B cell (primary cell): ENCODE results near the gene GABRD. TPM values are rescaled to one million over a fixed set of nuclear protein-coding genes. Genes with fewer than 3 reads are reported as not detected.

Experiments used
- ATAC-seq: fragments of 200-7000 bp; cut with Tn5 transposase; one replicate; pipeline ENCODE4 v1.10.0; 2021; ENCODE audit warnings: low read depth, mild to moderate bottlenecking, moderate number of reproducible peaks, moderate library complexity
- CTCF ChIA-PET: fragments of 350-600 bp; sonication (Branson Sonifier 250); formaldehyde crosslinking; loops from one replicate; lab custom pipeline; 2021; ENCODE audit warnings: antibody characterized with exemption, inconsistent platforms; lab: Charles Lee
- POLR2A ChIA-PET: fragments of 350-600 bp; sonication (Branson Sonifier 250); formaldehyde crosslinking; loops from one replicate; lab custom pipeline; 2021; ENCODE audit warnings: antibody characterized with exemption; lab: Charles Lee
- DNase-seq: peaks from one replicate; pipeline ENCODE4 v3.0.0; 2013
- H2AFZ ChIP-seq: 2 replicates; pipeline ENCODE4 v1.6.1; 2012; ENCODE audit warnings: mild to moderate bottlenecking, low read depth, low read length; ENCODE audit not compliant: insufficient read depth, poor library complexity, severe bottlenecking
- H3K27ac ChIP-seq, 2 donors: 1 replicate in 1 of 2; 2 replicates in 1 of 2; pipeline ENCODE4 v1.5.1; 2012 to 2013; ENCODE audit warnings: low read length in 2 of 2, mild to moderate bottlenecking in 2 of 2, moderate library complexity in 1 of 2
- H3K27me3 ChIP-seq, 4 experiments: fragments of 200-600 bp in 1 of 4; sonication (generic) in 1 of 4; replicated peaks in 1 of 4; 1 replicate in 2 of 4; 2 replicates in 2 of 4; pipeline versions ENCODE4 v1.6.1 to v1.7.0; 2013 to 2016; ENCODE audit warnings: low read length in 3 of 4, mild to moderate bottlenecking in 2 of 4, mixed read lengths in 1 of 4, moderate library complexity in 1 of 4; ENCODE audit not compliant: insufficient read depth in 4 of 4, control insufficient read depth in 3 of 4; ENCODE audit errors: control extremely low read depth in 1 of 4
- H3K36me3 ChIP-seq, 2 experiments: replicated peaks in 1 of 2; 1 replicate in 1 of 2; 2 replicates in 1 of 2; pipeline versions ENCODE4 v1.6.1 to v1.7.1; 2013; ENCODE audit warnings: low read length in 1 of 2; ENCODE audit not compliant: insufficient read depth in 2 of 2, control insufficient read depth in 1 of 2; ENCODE audit errors: control extremely low read depth in 1 of 2, extremely low read depth in 1 of 2
- H3K4me1 ChIP-seq, 2 donors: fragments of 200-600 bp in 1 of 2; sonication (generic) in 1 of 2; 1 replicate in 1 of 2; 2 replicates in 1 of 2; pipeline versions ENCODE4 v1.5.1 to v1.6.1; 2013 to 2017; ENCODE audit warnings: low read length in 2 of 2; ENCODE audit not compliant: control insufficient read depth in 2 of 2, insufficient read depth in 2 of 2
- H3K4me2 ChIP-seq: replicated peaks from 2 replicates; pipeline ENCODE3; 2012; ENCODE audit warnings: mild to moderate bottlenecking, low read depth, low read length; ENCODE audit not compliant: poor library complexity, severe bottlenecking
- H3K4me3 ChIP-seq, 5 experiments: fragments of 200-600 bp in 1 of 5; sonication (generic) in 1 of 5; 1 replicate in 3 of 5; 2 replicates in 2 of 5; pipeline versions ENCODE4 v1.5.1 to v1.7.0; 2011 to 2016; ENCODE audit warnings: low read length in 4 of 5, mild to moderate bottlenecking in 4 of 5, low read depth in 2 of 5, control low read depth in 1 of 5, moderate library complexity in 1 of 5; ENCODE audit not compliant: insufficient read depth in 1 of 5; ENCODE audit errors: control extremely low read depth in 1 of 5, extremely low read depth in 1 of 5
- H3K79me2 ChIP-seq: fragments of 200-600 bp; sonication (generic); one replicate; pipeline ENCODE4 v1.6.0; 2016; ENCODE audit warnings: low read length; ENCODE audit not compliant: control insufficient read depth, insufficient read depth
- H3K9ac ChIP-seq: fragments of 200-600 bp; sonication (generic); 2 replicates; pipeline ENCODE4 v1.6.1; 2017; ENCODE audit warnings: mild to moderate bottlenecking, low read length, moderate library complexity
- H3K9me3 ChIP-seq, 3 donors: one replicate each; pipeline versions ENCODE4 v1.6.1 to v1.7.1; 2013; ENCODE audit warnings: low read length in 2 of 3; ENCODE audit not compliant: control insufficient read depth in 2 of 3, insufficient read depth in 1 of 3; ENCODE audit errors: control extremely low read depth in 1 of 3
- H4K20me1 ChIP-seq: 2 replicates; pipeline ENCODE4 v1.6.0; 2012; ENCODE audit warnings: mild to moderate bottlenecking, low read length; ENCODE audit not compliant: insufficient read depth, control insufficient read depth, poor library complexity, severe bottlenecking
- H3K27ac Mint-ChIP-seq: one replicate; pipeline ENCODE4 v1.8.0; 2021; ENCODE audit warnings: mixed read lengths
- H3K27me3 Mint-ChIP-seq: one replicate; pipeline ENCODE4 v1.8.0; 2021; ENCODE audit warnings: mixed read lengths
- H3K4me1 Mint-ChIP-seq: one replicate; pipeline ENCODE4 v1.8.0; 2021; ENCODE audit warnings: mixed read lengths
- H3K4me3 Mint-ChIP-seq: one replicate; pipeline ENCODE4 v1.8.0; 2021; ENCODE audit warnings: mixed read lengths
- H3K9me3 Mint-ChIP-seq: one replicate; pipeline ENCODE4 v1.8.0; 2022; ENCODE audit warnings: mixed read lengths; ENCODE audit not compliant: insufficient read depth
- CTCF ChIP-seq: fragments of 200-600 bp; IDR thresholded peaks from one replicate; pipeline ENCODE4 v1.8.0; 2022; ENCODE audit warnings: antibody characterized with exemption, mild to moderate bottlenecking
- EZH2 ChIP-seq: IDR thresholded peaks from 2 replicates; pipeline ENCODE4 v1.6.1; 2012; ENCODE audit warnings: borderline replicate concordance, low read depth, mild to moderate bottlenecking, moderate library complexity, low read length; ENCODE audit not compliant: insufficient read depth, poor library complexity, severe bottlenecking
- WGBS: methylation state at CpG from one replicate; pipeline ENCODE4 v1.1.5; 2013; ENCODE audit warnings: missing lambda C conversion rate; ENCODE audit not compliant: insufficient coverage; 5-methylcytosine and 5-hydroxymethylcytosine counted together
- intact Hi-C: fragments of 100-400 bp; cut with micrococcal nuclease; formaldehyde crosslinking; loops from one replicate; pipeline ENCODE4 v1.10.0; 2022
- polyA plus RNA-seq: library from polyadenylated mRNA; depleted of rRNA; stranded (reverse); fragments of >200 nt; gene quantifications from 2 replicates; pipeline ENCODE4 v1.2.3, GENCODE V29; 2012
- total RNA-seq, 2 donors: library from RNA; stranded (reverse); fragments of 120-200 nt in 1 of 2; gene quantifications; 1 replicate in 1 of 2; 2 replicates in 1 of 2; pipeline versions ENCODE4 v1.2.3 to v1.2.4, GENCODE V29; 2013 to 2022

Gene GABRD
- total and polyA plus RNA-seq, 2 donors (not counting 1 experiment from before 2014, with no cell fraction given) = not detected

GRCh38 chr1:1985375-1986050 lies 33.6 kb upstream of the GABRD start:
- Mint-ChIP-seq H3K27me3 (peaks cover 12% of the 10 kb centered on the region), H3K27ac (no peak overlapping the region), H3K4me3 (no peak overlapping the region), H3K9me3 (no peaks in the 10 kb centered on the region), H3K4me1 (no peaks in the 10 kb centered on the region)
- intact Hi-C loops = no loop called here
- no peak for TF ChIP-seq EZH2
- no peak overlapping the region for H3K4me2 ChIP-seq
- no peak overlapping the region for H3K27ac ChIP-seq
- 88% methylated on average over 32 of the region's 32 CpGs for WGBS
- no peaks in the 10 kb centered on the region for H4K20me1 ChIP-seq
- ChIA-PET POLR2A (no interaction called here), CTCF (no interaction called here)
- no peak overlapping the region for H2AFZ ChIP-seq
- peaks cover 0 to 7% (median 0%) of the 10 kb centered on the region in 4 experiments for H3K27me3 ChIP-seq
- H3K9me3 ChIP-seq = peaks cover 0 to 12% (median 0%) of the 10 kb centered on the region in 3 donors
- no peak for ATAC-seq
- no peak overlapping the region for H3K9ac ChIP-seq
- H3K4me1 ChIP-seq = no peaks in the 10 kb centered on the region
- no peak for DNase-seq
- H3K36me3 ChIP-seq = no peaks in the 10 kb centered on the region
- no peaks in the 10 kb centered on the region for H3K79me2 ChIP-seq
- H3K4me3 ChIP-seq = no peak overlapping the region

GRCh38 chr1:1986451-1987141 lies 32.5 kb upstream of the GABRD start:
- 86% methylated on average over 22 of the region's 24 CpGs for WGBS
- Histone ChIP-seq H3K4me2 (no peak overlapping the region), H3K4me1 (no peaks in the 10 kb centered on the region), H3K27ac (no peak overlapping the region), H4K20me1 (no peaks in the 10 kb centered on the region), H3K79me2 (no peaks in the 10 kb centered on the region), H3K9ac (no peak overlapping the region), H3K4me3 (no peak overlapping the region), H3K9me3 (peaks cover 0 to 8% (median 0%) of the 10 kb centered on the region in 3 donors), H3K36me3 (no peaks in the 10 kb centered on the region), H3K27me3 (peaks cover 0 to 7% (median 0%) of the 10 kb centered on the region in 4 experiments), H2AFZ (no peak overlapping the region)
- Mint-ChIP-seq H3K9me3 (no peaks in the 10 kb centered on the region), H3K27me3 (peaks cover 18% of the 10 kb centered on the region), H3K4me3 (no peak overlapping the region), H3K4me1 (no peaks in the 10 kb centered on the region), H3K27ac (no peak overlapping the region)
- POLR2A ChIA-PET = no interaction called here
- ATAC-seq (no peak), DNase-seq (no peak)
- CTCF ChIA-PET = no interaction called here
- TF ChIP-seq EZH2 (no peak), CTCF (no peak)
- intact Hi-C loops = no loop called here
